Putamen (tissue), 1 donor: ENCODE results near the gene GPR61.

ENCODE experiments used
- DNase-seq: peaks from one replicate; pipeline ENCODE4 v3.0.0-alpha.2; 2016; ENCODE audit warnings: low spot score

The GPR61 gene

GRCh38 chr1:109508873-109509175 is 30.8 kb upstream of the GPR61 start:
- DNase-seq: no peak

- peak; percentile 42 for DNase-seq
These were observed 30.2 kb upstream of the GPR61 start, which contains the start of gene AMIGO1 for GRCh38 chr1:109509176-109510134. AMIGO1 (minus strand) TSS chr1:109509727; CDS start chr1:109508912, 815 bp downstream.

- DNase-seq: no peak
These were observed 26.5 kb upstream of the GPR61 start for GRCh38 chr1:109513110-109513710.

GRCh38 chr1:109514846-109515245 is 24.8 kb upstream of the GPR61 start:
- no peak for DNase-seq

DNA sequence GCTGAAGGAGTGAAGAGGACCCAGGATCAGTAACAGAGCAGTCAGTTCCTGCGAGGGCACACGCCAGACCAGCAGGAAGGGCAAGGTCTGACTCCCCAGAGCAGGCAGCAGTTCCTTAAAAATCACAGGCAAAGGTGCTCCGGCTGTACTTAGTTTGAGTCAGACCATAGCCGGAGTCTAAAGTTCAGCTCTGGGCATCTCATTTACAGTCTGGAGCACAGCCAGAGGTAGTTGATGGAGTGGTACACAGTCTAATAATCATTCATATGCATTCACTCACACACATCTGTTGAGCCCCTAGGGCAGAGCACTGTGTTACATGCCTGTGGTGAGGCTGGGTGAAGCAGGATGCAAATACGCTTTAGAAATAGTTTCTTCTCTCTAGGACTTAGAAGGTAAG is 22.8 kb upstream of the GPR61 start:
- no peak for DNase-seq

DNA sequence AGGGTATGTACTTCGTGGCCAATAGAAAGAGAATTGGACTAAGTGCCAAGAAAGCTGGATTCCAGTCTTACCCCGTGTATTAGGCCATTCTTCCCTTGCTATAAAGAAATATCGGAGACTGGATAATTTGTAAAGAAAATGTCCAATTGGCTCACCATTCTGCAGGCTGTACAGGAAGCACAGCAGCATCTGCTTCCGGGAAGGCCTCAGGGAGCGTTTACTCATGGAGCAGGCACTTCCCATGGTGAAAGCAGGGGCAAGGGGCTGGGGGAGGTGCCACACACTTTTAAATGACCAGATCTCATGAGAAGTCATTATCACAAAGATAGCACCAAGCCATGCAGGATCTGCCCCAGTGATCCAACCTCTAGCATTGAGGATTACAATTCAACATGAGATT is 22.3 kb upstream of the GPR61 start:
- DNase-seq: no peak

- no peak for DNase-seq
These were observed 18.4 kb upstream of the GPR61 start for GRCh38 chr1:109521002-109521951.

- no peak for DNase-seq
These were observed 17.6 kb upstream of the GPR61 start for GRCh38 chr1:109522026-109522425.

DNA sequence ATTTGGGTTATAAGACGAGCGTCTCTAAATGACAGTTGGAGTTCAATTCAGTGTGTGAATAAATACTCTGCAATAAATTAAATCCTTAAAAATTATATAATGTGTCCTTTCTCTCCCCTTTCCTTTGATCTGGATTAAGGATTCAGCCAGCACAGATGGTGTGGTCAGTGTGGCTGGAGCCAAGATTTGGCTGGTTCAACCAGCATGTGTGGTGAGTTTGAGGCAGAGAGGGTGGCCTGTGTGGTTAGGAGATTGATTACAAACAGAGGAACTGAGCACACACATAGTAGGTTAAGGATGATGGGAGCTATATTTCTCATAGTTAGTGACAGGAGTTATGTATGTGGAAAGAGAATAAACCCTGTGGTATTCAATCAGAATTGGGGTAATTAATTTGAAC is 16.0 kb upstream of the GPR61 start:
- no peak for DNase-seq

DNA sequence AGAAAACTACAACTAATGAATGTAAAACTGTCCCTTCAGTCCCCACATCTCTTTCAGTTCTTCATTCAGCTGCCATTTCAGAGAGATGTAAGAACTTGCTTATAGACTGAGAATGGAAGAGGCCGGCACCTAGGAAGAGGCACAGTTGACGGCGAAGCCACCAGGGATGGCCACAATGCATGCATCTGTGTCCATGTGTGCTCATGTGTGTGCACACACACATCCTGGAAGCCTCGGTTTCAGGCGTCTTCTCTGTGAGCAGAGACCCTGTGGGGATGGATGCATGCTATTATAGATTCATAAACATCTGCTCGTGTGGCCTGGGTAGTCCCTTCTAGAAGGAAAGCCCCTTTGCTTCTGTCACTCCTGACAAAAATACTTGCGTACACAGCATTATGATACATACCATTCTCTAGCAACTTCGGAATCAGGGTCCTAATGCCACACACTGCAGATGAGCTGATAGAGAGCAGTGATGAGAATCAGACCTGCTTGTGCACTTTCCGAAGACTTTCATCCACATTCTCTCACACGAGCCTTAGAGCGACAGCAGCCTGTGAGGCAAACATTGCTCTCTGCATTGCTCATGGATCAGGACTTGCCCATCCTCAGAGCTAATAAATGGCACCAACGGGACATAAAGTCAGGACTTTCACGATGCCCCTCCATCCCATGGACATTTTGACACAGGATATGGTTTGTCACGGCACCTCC is 12.4 kb upstream of the GPR61 start:
- no peak for DNase-seq

GRCh38 chr1:109527846-109528695 is 11.6 kb upstream of the GPR61 start:
- no peak for DNase-seq

DNA sequence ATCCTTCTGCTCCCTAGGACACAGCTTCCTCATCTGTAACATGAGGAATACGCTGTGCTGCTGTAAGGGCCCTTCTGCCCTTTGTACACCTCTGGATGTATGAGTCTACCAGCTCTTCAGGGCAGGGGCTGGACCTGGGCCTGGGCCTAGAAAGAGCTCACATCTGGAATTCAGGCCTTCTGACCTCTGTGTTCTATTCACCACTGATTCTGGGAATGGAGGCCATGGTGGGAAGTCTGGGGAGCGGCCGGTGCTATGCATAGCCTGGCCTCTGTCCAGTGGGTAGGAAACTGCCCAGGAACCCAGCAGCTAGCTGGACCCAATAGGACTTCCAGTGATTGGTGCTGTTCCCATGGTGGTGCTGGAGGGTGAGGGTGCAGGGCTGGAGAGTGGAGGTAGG is 11.0 kb upstream of the GPR61 start:
- no peak for DNase-seq

DNA sequence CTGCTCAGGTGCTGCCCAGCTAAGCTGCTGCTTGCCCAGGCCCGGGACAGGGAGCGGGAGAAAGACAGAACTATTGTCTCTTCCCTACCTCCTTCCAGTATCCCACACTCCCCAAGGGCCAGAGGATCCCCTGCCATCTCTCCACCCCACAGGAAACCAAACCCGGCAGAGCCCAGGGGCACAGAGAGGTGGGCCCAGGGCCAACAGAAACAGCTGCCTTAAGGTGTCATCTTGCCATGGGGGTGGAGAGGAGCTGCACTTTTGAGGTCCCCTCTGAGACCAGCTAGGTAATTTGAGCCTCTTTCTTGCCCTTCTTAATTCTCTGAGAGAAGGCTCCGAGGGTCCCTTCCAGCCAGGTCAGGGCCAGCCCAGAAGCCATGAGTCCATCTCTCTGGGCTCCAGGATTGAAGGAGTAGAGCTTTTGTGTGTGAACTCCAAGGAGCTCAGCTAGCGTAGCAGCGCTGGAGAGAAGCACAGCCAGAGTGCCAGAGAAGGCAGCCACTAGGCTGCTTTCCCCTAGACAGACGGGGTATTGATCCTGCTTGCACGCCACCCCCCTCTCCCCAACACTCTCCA is 9.7 kb upstream of the GPR61 start:
- no peak for DNase-seq

DNA sequence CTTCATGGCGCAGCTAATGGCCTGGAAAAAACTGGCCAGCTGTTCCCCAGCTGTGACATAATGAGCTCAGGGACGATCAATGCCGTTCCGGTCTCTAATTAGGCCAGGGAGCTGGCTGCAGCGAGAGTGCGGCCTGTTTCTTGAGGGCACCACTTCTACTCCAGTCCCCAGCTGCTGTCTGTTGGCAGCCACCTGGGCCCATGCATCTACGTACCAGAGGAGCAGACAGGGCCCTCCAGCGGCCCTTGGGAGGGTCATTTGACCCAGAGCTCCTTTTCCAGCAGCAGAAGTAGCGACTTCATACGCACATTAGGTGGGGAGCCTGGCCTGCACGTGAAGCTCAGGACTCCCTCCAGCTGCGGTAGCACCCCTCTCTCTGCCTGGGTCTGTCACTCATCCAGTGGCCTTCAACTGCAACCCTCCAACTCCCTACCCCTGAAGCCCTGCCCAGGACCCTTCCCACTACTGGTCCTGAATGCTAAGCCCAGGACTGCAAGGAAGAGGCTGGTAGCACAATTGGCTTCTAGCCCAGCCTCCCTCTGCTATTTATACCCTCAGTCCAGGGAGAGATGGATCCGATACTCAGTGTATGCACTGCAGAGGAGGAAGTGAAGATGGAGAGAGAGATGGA is 9.1 kb upstream of the GPR61 start:
- peak; percentile 56 for DNase-seq

- no peak for DNase-seq
These were observed 8.3 kb upstream of the GPR61 start for GRCh38 chr1:109531380-109531779.

DNA sequence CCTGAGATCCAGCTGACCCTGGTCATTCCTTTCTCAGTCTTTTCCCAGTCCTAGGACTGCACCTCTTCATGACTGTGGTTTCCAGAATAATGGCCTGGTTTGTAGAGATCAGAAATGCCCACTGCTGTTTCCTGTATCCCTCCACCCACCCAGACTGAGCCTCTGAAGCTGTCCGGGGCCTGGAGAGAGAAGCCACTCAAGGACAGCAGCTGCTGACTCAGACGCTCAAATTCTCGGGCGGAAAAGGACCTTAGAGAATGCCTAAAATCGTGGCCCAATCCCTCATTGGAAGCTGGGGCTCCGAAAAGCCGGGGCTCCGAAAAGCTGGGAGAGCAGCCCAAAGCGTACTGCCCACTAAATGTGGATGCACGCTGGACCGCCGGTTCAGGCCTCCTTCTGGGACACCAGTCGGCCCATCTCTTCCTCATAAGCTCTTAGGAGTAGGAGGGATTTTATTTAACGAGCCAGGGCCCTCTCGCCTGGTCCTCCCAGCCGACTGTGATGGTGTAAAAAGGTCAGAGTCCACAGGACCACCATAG is 7.8 kb upstream of the GPR61 start:
- no peak for DNase-seq

- DNase-seq: peak; percentile 79
These were observed 7.1 kb upstream of the GPR61 start for GRCh38 chr1:109532365-109533136.

- no peak for DNase-seq
These were observed 5.3 kb upstream of the GPR61 start for GRCh38 chr1:109534307-109534858.

DNA sequence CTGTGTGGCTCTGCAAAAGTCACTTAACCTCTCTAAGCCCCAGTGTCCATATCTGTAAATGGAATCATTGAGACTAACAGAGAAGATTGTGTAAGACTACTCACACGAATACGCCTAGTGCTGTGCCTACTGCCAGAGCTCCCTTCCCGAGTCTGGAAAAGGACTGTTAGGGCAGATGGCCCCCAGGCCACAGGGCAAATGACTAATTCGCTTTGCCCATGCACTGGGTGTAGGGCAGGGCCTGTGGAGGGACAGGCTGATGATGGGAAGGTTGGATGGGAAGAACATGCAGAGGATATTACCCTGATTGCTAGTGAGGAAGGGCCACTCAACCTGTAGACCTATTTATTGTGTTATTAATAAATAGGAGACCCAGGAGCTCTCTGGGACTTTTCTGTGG is 4.2 kb upstream of the GPR61 start:
- DNase-seq: no peak
